Kidney epithelial cell (primary cell): Measurements from ENCODE around the gene RNF41. TPM values are rescaled to one million over a fixed set of nuclear protein-coding genes. Genes with fewer than 3 reads are reported as not detected.

Experiments used
- DNase-seq: peaks from one replicate; pipeline ENCODE4 v3.0.0-alpha.2; 2010; ENCODE audit warnings: low read depth
- H3K27me3 ChIP-seq: 2 replicates; pipeline ENCODE4 v1.6.0; 2011; ENCODE audit warnings: low read length; ENCODE audit not compliant: control insufficient read depth, insufficient read depth
- H3K36me3 ChIP-seq: 2 replicates; pipeline ENCODE4 v1.5.1; 2011; ENCODE audit warnings: low read length; ENCODE audit not compliant: control insufficient read depth, insufficient read depth
- H3K4me3 ChIP-seq: 2 replicates; pipeline ENCODE4 v1.5.1; 2011; ENCODE audit warnings: low read depth, mild to moderate bottlenecking, control low read depth, low read length
- CTCF ChIP-seq: IDR thresholded peaks from 2 replicates; pipeline ENCODE4 v1.5.1; 2011; ENCODE audit warnings: mild to moderate bottlenecking, moderate library complexity, low read length, control low read depth, inconsistent platforms; ENCODE audit not compliant: insufficient read depth, poor library complexity, severe bottlenecking
- total RNA-seq: library from RNA; depleted of rRNA; stranded (reverse); fragments of >200 nt; gene quantifications from 2 replicates; pipeline ENCODE4 v1.2.3, GENCODE V29; 2015

The RNF41 gene
- total RNA-seq, 1 donor from 2014 or later: 77.4 TPM

- TF ChIP-seq CTCF: no peak
- Histone ChIP-seq H3K36me3 (no peaks in the 10 kb centered on the region), H3K4me3 (peak overlapping the region; percentile 79), H3K27me3 (no peaks in the 10 kb centered on the region)
- DNase-seq: no peak
Observed at GRCh38 chr12:56188131-56188777, 33.5 kb downstream of the RNF41 start.

- TF ChIP-seq CTCF: no peak
- no peak for DNase-seq
- H3K36me3 ChIP-seq: peaks cover 2% of the 10 kb centered on the region
- no peaks in the 10 kb centered on the region for H3K27me3 ChIP-seq
- H3K4me3 ChIP-seq: no peak overlapping the region
Observed at GRCh38 chr12:56186957-56187356, 34.8 kb downstream of the RNF41 start.

- peaks cover 7% of the 10 kb centered on the region for H3K36me3 ChIP-seq
- DNase-seq: no peak
- no peak for TF ChIP-seq CTCF
- H3K27me3 ChIP-seq: no peaks in the 10 kb centered on the region
- no peak overlapping the region for H3K4me3 ChIP-seq
Observed at GRCh38 chr12:56178347-56178746, 43.4 kb downstream of the RNF41 start.

GRCh38 chr12:56172839-56173238 is 48.9 kb downstream of the RNF41 start:
- DNase-seq: no peak
- H3K27me3 ChIP-seq: no peaks in the 10 kb centered on the region
- TF ChIP-seq CTCF: no peak
- no peak overlapping the region for H3K4me3 ChIP-seq
- H3K36me3 ChIP-seq: peaks cover 7% of the 10 kb centered on the region

GRCh38 chr12:56169229-56169759 is 52.4 kb downstream of the RNF41 start:
- Histone ChIP-seq H3K36me3 (peaks cover 7% of the 10 kb centered on the region), H3K4me3 (no peak overlapping the region), H3K27me3 (no peaks in the 10 kb centered on the region)
- DNase-seq: no peak
- TF ChIP-seq CTCF: no peak

GRCh38 chr12:56165369-56165768 is 56.4 kb downstream of the RNF41 start:
- no peak for TF ChIP-seq CTCF
- DNase-seq: no peak
- no peaks in the 10 kb centered on the region for H3K27me3 ChIP-seq
- H3K4me3 ChIP-seq: no peak overlapping the region
- peaks cover 5% of the 10 kb centered on the region for H3K36me3 ChIP-seq
